Activated CD4-positive, CD25-positive, alpha-beta regulatory T cell treated with anti-CD3 and anti-CD28 coated beads, Interleukin-2, amount 50 U/mL, for 24 hours (primary cell): Measurements from ENCODE around the gene A3GALT2.
"Not testable (repeated sequence)": the region's sequence is repeated elsewhere in the genome, so short reads cannot be mapped to it uniquely, and the experiment has no call there.

Source experiments
- ATAC-seq, 2 donors: fragments of 150-1000 bp; cut with Tn5 transposase; one replicate each; pipeline ENCODE4 v1.10.0; 2021; ENCODE audit warnings: mild to moderate bottlenecking in 1 of 2, moderate library complexity in 1 of 2

The A3GALT2 gene

GRCh38 chr1:33311706-33312412, 9.0 kb downstream of the A3GALT2 start:
- ATAC-seq = no peak

GRCh38 chr1:33310702-33311101, 10.2 kb downstream of the A3GALT2 start:
- no peak for ATAC-seq

- not testable (repeated sequence) for ATAC-seq
Measured at GRCh38 chr1:33309351-33309750, 11.5 kb downstream of the A3GALT2 start.

- no peak for ATAC-seq
Measured at GRCh38 chr1:33307494-33307864, 13.4 kb downstream of the A3GALT2 start.

- ATAC-seq = no peak
Measured at GRCh38 chr1:33306653-33307493, 14.0 kb downstream of the A3GALT2 start.

GRCh38 chr1:33305816-33306652, 14.9 kb downstream of the A3GALT2 start:
- no peak for ATAC-seq

GRCh38 chr1:33305016-33305415, 15.9 kb downstream of the A3GALT2 start:
- ATAC-seq = no peak

- ATAC-seq = peak in 1 of 2 donors; percentile 38
Measured at GRCh38 chr1:33302325-33302724, 18.6 kb downstream of the A3GALT2 start.

- no peak for ATAC-seq
Measured at GRCh38 chr1:33301273-33301984, 19.5 kb downstream of the A3GALT2 start.

- ATAC-seq = no peak
Measured at GRCh38 chr1:33300673-33301072, 20.2 kb downstream of the A3GALT2 start.

GRCh38 chr1:33299461-33300155, 21.3 kb downstream of the A3GALT2 start:
- no peak for ATAC-seq

- peak; percentile 31 to 59 for ATAC-seq
Measured at GRCh38 chr1:33298623-33299277, 22.1 kb downstream of the A3GALT2 start.

GRCh38 chr1:33297911-33298622, 22.8 kb downstream of the A3GALT2 start:
- no peak for ATAC-seq

GRCh38 chr1:33296824-33297223, 24.1 kb downstream of the A3GALT2 start:
- ATAC-seq = no peak

- no peak for ATAC-seq
Measured at GRCh38 chr1:33296082-33296458, 24.8 kb downstream of the A3GALT2 start.

- ATAC-seq = peak; percentile 80 to 92
Measured at GRCh38 chr1:33295450-33296081, 25.3 kb downstream of the A3GALT2 start.

GRCh38 chr1:33295023-33295422, 25.9 kb downstream of the A3GALT2 start:
- ATAC-seq = no peak

GRCh38 chr1:33294071-33295010, 26.6 kb downstream of the A3GALT2 start:
- no peak for ATAC-seq
